ENCODE data around the gene DDX52.
A peak's percentile ranks its signal among the peaks of the same experiment; 100 is the strongest.

DDX52 gene

DNA sequence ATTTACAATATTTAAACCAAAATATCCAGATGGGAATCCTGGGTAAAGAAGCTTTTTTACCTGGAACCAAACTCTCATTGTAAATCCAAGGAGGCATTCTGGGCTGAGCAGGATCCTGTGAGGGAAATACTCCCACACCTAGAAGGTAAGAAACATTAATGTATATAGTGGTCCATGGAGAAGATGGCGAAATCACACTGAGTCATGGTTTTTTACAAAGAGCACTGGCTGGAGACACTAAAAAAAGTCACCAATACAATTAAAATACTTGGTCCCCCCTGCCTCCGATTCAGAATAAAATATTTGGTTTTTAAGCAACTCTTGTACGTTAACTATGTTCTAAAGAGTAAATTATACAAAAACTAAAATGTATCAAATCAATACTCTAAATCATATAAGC lies 67.0 kb downstream of the DDX52 start:
- Histone ChIP-seq H3K9ac (no peak overlapping the region), H4K20me1 (peaks cover 0 to 19% (median 0%) of the 10 kb centered on the region in 11 experiments; a peak in 2 of 22 replicates), H3K4me3 (no peak overlapping the region), H3K4me2 (no peak overlapping the region), H3K36me3 (peaks cover 92 to 100% (median 98%) of the 10 kb centered on the region in 11 experiments), H3K27ac (no peak overlapping the region), H3K27me3 (no peaks in the 10 kb centered on the region), H3K9me3 (replicated peaks in 1 of 11) (peaks cover 18 to 23% (median 21%) of the 10 kb centered on the region in 11 experiments), H3K4me1 (no peaks in the 10 kb centered on the region)
- TF ChIP-seq Cebpa-rat (IDR thresholded peaks at IDR 0.05) = no peak

DNA sequence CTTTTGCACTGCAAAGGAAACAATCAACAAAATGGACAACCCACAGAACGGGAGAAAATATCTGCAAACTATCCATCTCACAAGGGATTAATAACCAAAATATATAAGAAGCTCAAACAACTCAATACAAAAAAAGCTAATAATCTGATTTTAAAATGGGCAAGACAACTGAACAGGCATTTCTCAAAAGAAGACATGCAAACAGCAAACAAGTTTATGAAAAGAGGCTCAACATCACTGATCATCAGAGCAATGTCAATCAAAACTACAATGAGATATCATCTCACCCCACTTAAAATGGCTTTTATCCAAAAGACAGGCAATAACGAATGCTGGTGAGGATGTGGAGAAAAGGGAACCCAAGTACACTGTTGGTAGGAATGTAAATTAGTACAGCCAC lies 68.8 kb downstream of the DDX52 start:
- Histone ChIP-seq H3K4me3 (no peak overlapping the region), H3K36me3 (peaks cover 90 to 100% (median 98%) of the 10 kb centered on the region in 11 experiments), H3K9ac (no peak overlapping the region), H3K27ac (no peak overlapping the region), H3K9me3 (replicated peaks in 1 of 11) (peaks cover 18 to 23% (median 21%) of the 10 kb centered on the region in 11 experiments), H3K4me1 (no peaks in the 10 kb centered on the region), H4K20me1 (peaks cover 0 to 19% (median 0%) of the 10 kb centered on the region in 11 experiments; a peak in 2 of 22 replicates), H3K27me3 (no peaks in the 10 kb centered on the region), H3K4me2 (no peak overlapping the region)
- no peak for TF ChIP-seq Cebpa-rat (IDR thresholded peaks at IDR 0.05)

DNA sequence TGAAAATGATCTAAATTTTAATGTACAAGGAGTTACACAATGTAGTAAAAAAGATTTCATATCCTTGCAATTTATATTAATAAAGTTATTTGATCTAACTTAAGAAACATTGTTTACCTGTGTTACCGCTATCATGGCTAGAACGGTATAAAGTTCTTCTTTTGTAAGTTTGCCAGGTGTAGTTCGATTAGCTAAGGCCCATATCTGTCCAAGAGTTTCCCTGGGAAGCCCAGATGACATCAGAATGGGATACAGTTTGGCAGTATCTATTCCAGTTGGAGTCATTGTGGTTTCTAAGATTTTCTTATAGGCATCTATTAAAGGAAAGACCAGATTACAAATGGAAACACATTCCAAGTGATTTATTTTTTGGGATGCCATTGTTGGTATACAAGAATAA lies 71.6 kb downstream of the DDX52 start:
- Histone ChIP-seq H3K9me3 (replicated peaks in 1 of 11) (peaks cover 21 to 37% (median 31%) of the 10 kb centered on the region in 11 experiments), H3K4me1 (peaks cover 0 to 11% (median 0%) of the 10 kb centered on the region in 10 experiments; a peak in 2 of 20 replicates), H3K4me3 (no peak overlapping the region), H3K36me3 (peaks cover 94 to 100% (median 98%) of the 10 kb centered on the region in 11 experiments), H3K9ac (no peak overlapping the region), H3K4me2 (no peak overlapping the region), H3K27ac (no peak overlapping the region), H3K27me3 (no peaks in the 10 kb centered on the region), H4K20me1 (peaks cover 0 to 19% (median 0%) of the 10 kb centered on the region in 11 experiments; a peak in 2 of 22 replicates)
- TF ChIP-seq Cebpa-rat (IDR thresholded peaks at IDR 0.05) = no peak

DNA sequence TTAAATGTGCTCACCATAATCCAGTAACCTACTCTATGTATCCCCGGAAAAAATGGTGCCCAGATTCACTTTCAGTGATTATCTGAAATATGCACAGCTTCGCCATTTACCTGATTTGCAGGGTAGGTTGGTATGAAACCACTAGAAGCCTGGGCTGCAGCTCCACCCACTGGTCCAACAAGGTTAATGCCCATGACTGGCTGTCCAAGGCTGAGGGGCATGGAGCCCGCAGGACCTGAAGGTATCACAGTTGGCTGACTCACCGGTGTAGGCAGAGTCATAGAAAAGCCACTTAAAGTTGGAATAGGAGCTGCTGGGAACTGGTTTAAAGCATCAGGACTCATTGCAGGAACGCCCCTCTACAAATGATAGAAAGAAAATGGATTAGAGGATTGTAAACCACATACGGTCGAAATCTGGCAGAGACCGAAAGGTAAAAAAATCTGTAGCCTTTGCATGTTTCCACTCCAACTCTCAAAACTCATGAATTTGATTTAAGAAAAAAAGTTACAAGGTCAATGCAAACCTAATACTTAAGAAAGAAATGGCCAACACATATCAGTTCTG lies 72.6 kb downstream of the DDX52 start:
- TF ChIP-seq Cebpa-rat (IDR thresholded peaks at IDR 0.05) = no peak
- Histone ChIP-seq H3K27ac (no peak overlapping the region), H3K36me3 (peaks cover 91 to 94% (median 92%) of the 10 kb centered on the region in 11 experiments)

DNA sequence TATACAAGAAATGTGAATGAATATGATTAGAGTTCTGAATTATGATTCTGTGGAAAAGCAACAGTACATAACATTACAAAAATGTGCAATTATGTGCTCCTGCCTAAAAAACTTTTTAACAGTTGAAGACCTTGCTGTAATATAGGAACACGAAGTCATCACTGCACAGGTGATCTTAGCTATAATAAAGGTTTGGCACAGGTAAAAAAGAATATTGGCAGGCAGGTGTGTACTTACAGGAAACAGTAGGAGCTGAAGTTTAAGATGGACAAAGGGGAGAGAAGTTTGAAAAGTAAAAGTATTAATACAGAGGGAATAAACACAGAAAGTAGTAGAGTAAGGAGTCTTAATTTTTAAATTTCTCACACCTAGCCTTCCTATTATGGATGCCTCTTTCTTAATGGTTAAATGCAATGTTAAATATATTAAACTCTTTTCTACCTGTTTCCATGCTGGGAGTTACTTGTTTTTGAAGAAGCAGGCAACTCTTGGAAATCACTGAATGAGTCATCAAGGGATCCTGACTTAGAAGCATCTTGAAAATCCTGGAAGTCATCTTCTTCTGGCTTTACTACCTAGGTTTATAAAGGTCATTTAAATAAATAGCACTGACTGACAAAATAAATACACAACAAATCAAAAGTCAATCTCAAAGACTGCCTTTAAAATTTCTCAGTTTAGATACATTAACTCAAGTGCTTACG lies 74.7 kb downstream of the DDX52 start:
- Histone ChIP-seq H3K36me3 (peaks cover 87 to 92% (median 89%) of the 10 kb centered on the region in 11 experiments), H4K20me1 (peaks cover 0 to 21% (median 0%) of the 10 kb centered on the region in 11 experiments; a peak in 3 of 22 replicates), H3K9me3 (replicated peaks in 1 of 11) (peaks cover 0 to 22% (median 18%) of the 10 kb centered on the region in 11 experiments; a peak in 17 of 22 replicates), H3K4me3 (no peak overlapping the region), H3K4me1 (peaks cover 0 to 11% (median 0%) of the 10 kb centered on the region in 10 experiments; a peak in 2 of 20 replicates), H3K4me2 (no peak overlapping the region), H3K9ac (no peak overlapping the region), H3K27me3 (no peaks in the 10 kb centered on the region), H3K27ac (no peak overlapping the region)
- no peak for TF ChIP-seq Cebpa-rat (IDR thresholded peaks at IDR 0.05)

More for the DNA sequence above, 72.6 kb downstream of the DDX52 start:
- H3K27me3 ChIP-seq = no peaks in the 10 kb centered on the region
- peaks cover 0 to 11% (median 0%) of the 10 kb centered on the region in 10 experiments; a peak in 2 of 20 replicates for H3K4me1 ChIP-seq
- H4K20me1 ChIP-seq = peaks cover 0 to 19% (median 0%) of the 10 kb centered on the region in 11 experiments; a peak in 2 of 22 replicates
- H3K9ac ChIP-seq = no peak overlapping the region
- no peak overlapping the region for H3K4me3 ChIP-seq
- no peak overlapping the region for H3K4me2 ChIP-seq
- H3K9me3 ChIP-seq (replicated peaks in 1 of 11) = peaks cover 19 to 36% (median 32%) of the 10 kb centered on the region in 11 experiments

DNA sequence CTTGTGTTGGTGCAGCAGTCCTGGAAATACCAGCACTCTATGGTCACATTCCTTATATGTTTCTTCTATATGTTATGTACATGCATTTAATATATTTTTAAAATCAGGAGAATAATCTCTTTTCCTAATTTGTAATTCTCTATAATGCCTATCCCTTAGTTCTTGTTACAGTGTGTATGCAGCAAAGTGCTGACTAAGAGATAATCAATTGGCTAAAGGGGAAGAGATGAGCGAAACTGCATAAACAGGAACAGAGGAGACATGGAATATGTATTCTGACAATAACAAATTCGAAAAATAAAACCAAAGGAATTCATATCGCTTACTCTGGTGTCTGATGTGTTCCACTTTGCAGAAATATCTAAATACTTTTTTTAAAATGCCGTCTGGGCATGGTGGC lies 75.7 kb downstream of the DDX52 start:
- Histone ChIP-seq H3K4me2 (0 out of 22 replicates have a peak overlapping the region, but pooled peaks of 2 of the 11 experiments have one; percentile 2 to 7), H4K20me1 (peaks cover 0 to 26% (median 0%) of the 10 kb centered on the region in 11 experiments; a peak in 3 of 22 replicates), H3K27ac (no peak overlapping the region), H3K9me3 (replicated peaks in 1 of 11) (peaks cover 0 to 22% (median 18%) of the 10 kb centered on the region in 11 experiments; a peak in 17 of 22 replicates), H3K36me3 (peaks cover 84 to 92% (median 86%) of the 10 kb centered on the region in 11 experiments), H3K27me3 (no peaks in the 10 kb centered on the region), H3K9ac (no peak overlapping the region), H3K4me1 (peaks cover 0 to 11% (median 0%) of the 10 kb centered on the region in 10 experiments; a peak in 2 of 20 replicates), H3K4me3 (no peak overlapping the region)
- TF ChIP-seq Cebpa-rat (IDR thresholded peaks at IDR 0.05) = no peak

DNA sequence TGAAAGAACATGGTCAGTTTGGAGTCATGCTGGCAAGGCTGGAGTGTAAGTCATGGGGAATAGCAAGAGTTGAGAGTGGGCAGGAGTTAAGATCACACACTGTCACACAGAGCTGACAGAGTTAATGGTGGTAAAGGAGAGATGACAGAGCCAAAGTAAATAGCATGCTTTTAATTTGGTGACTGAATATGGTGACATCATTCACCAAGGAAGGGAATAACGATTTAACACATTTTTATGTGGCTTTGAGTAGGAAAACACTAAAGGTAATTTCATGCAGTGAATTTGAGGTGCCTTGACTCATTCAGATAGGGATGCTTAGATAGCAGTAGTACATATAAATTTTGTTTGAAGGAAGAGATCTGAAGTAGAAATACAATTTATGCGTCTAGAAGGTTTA lies 76.1 kb downstream of the DDX52 start:
- Histone ChIP-seq H4K20me1 (peaks cover 0 to 26% (median 0%) of the 10 kb centered on the region in 11 experiments; a peak in 4 of 22 replicates), H3K27ac (no peak overlapping the region), H3K27me3 (no peaks in the 10 kb centered on the region), H3K4me3 (no peak overlapping the region), H3K36me3 (peaks cover 84 to 92% (median 86%) of the 10 kb centered on the region in 11 experiments), H3K4me2 (no peak overlapping the region), H3K4me1 (peaks cover 0 to 11% (median 0%) of the 10 kb centered on the region in 10 experiments; a peak in 2 of 20 replicates), H3K9me3 (replicated peaks in 1 of 11) (peaks cover 0 to 22% (median 18%) of the 10 kb centered on the region in 11 experiments; a peak in 17 of 22 replicates), H3K9ac (no peak overlapping the region)
- no peak for TF ChIP-seq Cebpa-rat (IDR thresholded peaks at IDR 0.05)

DNA sequence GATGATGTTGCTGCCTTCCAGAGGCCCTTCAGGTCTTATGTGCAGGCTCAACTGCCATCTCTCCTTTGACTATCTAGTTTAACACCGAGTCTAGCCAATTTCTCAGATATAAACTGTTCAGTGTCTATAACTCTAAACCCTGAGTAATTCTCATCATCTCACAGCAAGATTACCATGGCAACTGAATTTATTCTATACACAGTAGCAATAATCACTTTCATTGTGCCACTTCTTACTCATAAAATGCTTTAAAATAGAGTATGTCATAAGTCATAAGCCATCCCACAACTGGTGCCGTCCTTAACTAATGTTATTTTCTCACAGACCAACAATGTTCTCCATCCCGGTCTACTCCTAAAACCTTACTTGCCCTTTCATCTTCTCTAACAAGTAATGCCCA lies 79.0 kb downstream of the DDX52 start:
- H3K27ac ChIP-seq = no peak overlapping the region
- H4K20me1 ChIP-seq = peaks cover 0 to 26% (median 0%) of the 10 kb centered on the region in 11 experiments; a peak in 4 of 22 replicates
- no peak overlapping the region for H3K9ac ChIP-seq
- no peak overlapping the region for H3K4me2 ChIP-seq
- TF ChIP-seq Cebpa-rat (IDR thresholded peaks at IDR 0.05) = no peak
- no peaks in the 10 kb centered on the region for H3K27me3 ChIP-seq
- peaks cover 0 to 11% (median 0%) of the 10 kb centered on the region in 10 experiments; a peak in 2 of 20 replicates for H3K4me1 ChIP-seq
- H3K36me3 ChIP-seq = peaks cover 84 to 92% (median 86%) of the 10 kb centered on the region in 11 experiments
- no peak overlapping the region for H3K4me3 ChIP-seq
- peaks cover 0 to 22% (median 18%) of the 10 kb centered on the region in 11 experiments; a peak in 17 of 22 replicates for H3K9me3 ChIP-seq (replicated peaks in 1 of 11)
